ENCODE data around the gene EGLN1. TPM values are rescaled to one million over a fixed set of nuclear protein-coding genes. Genes with fewer than 3 reads are reported as not detected.
"Not testable (repeated sequence)": the region's sequence is repeated elsewhere in the genome, so short reads cannot be mapped to it uniquely, and the experiment has no call there.

EGLN1 gene
- total RNA-seq: 10 to 100 TPM; 40.6 to 42.7 TPM

- DNase-seq (ENCODE audit: low spot score) (peak; percentile 21), ATAC-seq (ENCODE audit: insufficient number of reproducible peaks, low FRiP score, low read depth) (peak; percentile 70)
- H3K4me3 ChIP-seq: peak within 1 kb of the TSS; percentile 87
- H3K27me3 ChIP-seq (replicated peaks; ENCODE audit: insufficient read depth): no peaks in the 10 kb centered on the region
- no peaks in the 10 kb centered on the region for H3K36me3 ChIP-seq
- peak; percentile 7 for TF ChIP-seq CTCF (IDR thresholded peaks at IDR 0.05)
- H3K27ac ChIP-seq: peak within 1 kb of the TSS; percentile 95 to 96
- no peaks in the 10 kb centered on the region for H3K9me3 ChIP-seq
- peaks cover 19 to 35% of the 10 kb centered on the region in 2 donors for H3K4me1 ChIP-seq (ENCODE audit: control insufficient read depth in 1 of 2, low read depth in 2 of 2)
Measured at GRCh38 chr1:231421971-231422797, at the start of gene EGLN1. EGLN1 (minus strand) TSS chr1:231422287; CDS start chr1:231421888, 399 bp downstream.

GRCh38 chr1:231471500-231471899 lies 49.4 kb upstream of the EGLN1 start:
- H3K9me3 ChIP-seq; H3K27ac ChIP-seq; DNase-seq (ENCODE audit: low spot score); H3K27me3 ChIP-seq (replicated peaks; ENCODE audit: insufficient read depth); H3K4me3 ChIP-seq; ATAC-seq (ENCODE audit: insufficient number of reproducible peaks, low FRiP score, low read depth); H3K36me3 ChIP-seq; H3K4me1 ChIP-seq (ENCODE audit: control insufficient read depth in 1 of 2, low read depth in 2 of 2): not testable (repeated sequence)

- not testable (repeated sequence) for H3K27me3 ChIP-seq (replicated peaks; ENCODE audit: insufficient read depth); DNase-seq (ENCODE audit: low spot score); H3K27ac ChIP-seq; H3K36me3 ChIP-seq; H3K9me3 ChIP-seq; H3K4me1 ChIP-seq (ENCODE audit: control insufficient read depth in 1 of 2, low read depth in 2 of 2); H3K4me3 ChIP-seq; ATAC-seq (ENCODE audit: insufficient number of reproducible peaks, low FRiP score, low read depth)
Measured at GRCh38 chr1:231471027-231471426, 48.9 kb upstream of the EGLN1 start.

GRCh38 chr1:231467986-231468385 lies 45.9 kb upstream of the EGLN1 start:
- no peak overlapping the region for H3K27ac ChIP-seq
- no peaks in the 10 kb centered on the region for H3K4me1 ChIP-seq (ENCODE audit: control insufficient read depth in 1 of 2, low read depth in 2 of 2)
- DNase-seq (ENCODE audit: low spot score) (no peak), ATAC-seq (ENCODE audit: insufficient number of reproducible peaks, low FRiP score, low read depth) (no peak)
- no peak for TF ChIP-seq CTCF (IDR thresholded peaks at IDR 0.05)
- no peaks in the 10 kb centered on the region for H3K9me3 ChIP-seq
- H3K4me3 ChIP-seq: no peak overlapping the region
- no peaks in the 10 kb centered on the region for H3K36me3 ChIP-seq
- H3K27me3 ChIP-seq (replicated peaks; ENCODE audit: insufficient read depth): no peaks in the 10 kb centered on the region

- no peaks in the 10 kb centered on the region for H3K36me3 ChIP-seq
- ATAC-seq (ENCODE audit: insufficient number of reproducible peaks, low FRiP score, low read depth) (no peak), DNase-seq (ENCODE audit: low spot score) (no peak)
- no peak for TF ChIP-seq CTCF (IDR thresholded peaks at IDR 0.05)
- no peaks in the 10 kb centered on the region for H3K27me3 ChIP-seq (replicated peaks; ENCODE audit: insufficient read depth)
- H3K27ac ChIP-seq: no peak overlapping the region
- H3K9me3 ChIP-seq: no peaks in the 10 kb centered on the region
- no peaks in the 10 kb centered on the region for H3K4me1 ChIP-seq (ENCODE audit: control insufficient read depth in 1 of 2, low read depth in 2 of 2)
- H3K4me3 ChIP-seq: no peak overlapping the region
Measured at GRCh38 chr1:231465051-231465450, 43.0 kb upstream of the EGLN1 start.

GRCh38 chr1:231463541-231463940 lies 41.5 kb upstream of the EGLN1 start:
- H3K27ac ChIP-seq: no peak overlapping the region

More at GRCh38 chr1:231463541-231463940, 41.5 kb upstream of the EGLN1 start:
- no peaks in the 10 kb centered on the region for H3K36me3 ChIP-seq
- no peak for ATAC-seq (ENCODE audit: insufficient number of reproducible peaks, low FRiP score, low read depth)
- no peak for DNase-seq (ENCODE audit: low spot score)
- TF ChIP-seq CTCF (IDR thresholded peaks at IDR 0.05): no peak
- no peak overlapping the region for H3K4me3 ChIP-seq
- no peaks in the 10 kb centered on the region for H3K4me1 ChIP-seq (ENCODE audit: control insufficient read depth in 1 of 2, low read depth in 2 of 2)
- no peaks in the 10 kb centered on the region for H3K9me3 ChIP-seq
- H3K27me3 ChIP-seq (replicated peaks; ENCODE audit: insufficient read depth): no peaks in the 10 kb centered on the region

All from thoracic aorta (tissue), 2 donors.